ACC112 (cell line): ENCODE data around the gene ARVCF.

ENCODE experiments used
- H2AFZ ChIP-seq: fragments of 200-600 bp; sonication (generic); one replicate; pipeline ENCODE4 v1.6.0; 2017; ENCODE audit warnings: antibody characterized with exemption, low read length; ENCODE audit not compliant: unreplicated experiment
- H3K27ac ChIP-seq: fragments of 200-600 bp; sonication (generic); 2 replicates; pipeline ENCODE4 v1.5.1; 2014; ENCODE audit warnings: low read depth, mild to moderate bottlenecking, antibody characterized with exemption, low read length, moderate library complexity
- H3K27me3 ChIP-seq: fragments of 200-600 bp; sonication (generic); 2 replicates; pipeline ENCODE4 v1.6.1; 2014; ENCODE audit warnings: mild to moderate bottlenecking, antibody characterized with exemption, low read length, moderate library complexity, mixed read lengths; ENCODE audit not compliant: insufficient read depth
- H3K36me3 ChIP-seq: fragments of 200-600 bp; sonication (generic); 2 replicates; pipeline ENCODE4 v1.6.1; 2016; ENCODE audit warnings: mild to moderate bottlenecking, antibody characterized with exemption, low read length, moderate library complexity, mixed read lengths; ENCODE audit not compliant: insufficient read depth
- H3K4me1 ChIP-seq: fragments of 200-600 bp; sonication (generic); one replicate; pipeline ENCODE4 v1.6.1; 2016; ENCODE audit warnings: low read length, mixed read lengths; ENCODE audit not compliant: insufficient read depth, unreplicated experiment, control insufficient read depth
- H3K4me3 ChIP-seq: fragments of 200-600 bp; sonication (generic); 2 replicates; pipeline ENCODE4 v1.5.1; 2014; ENCODE audit warnings: mild to moderate bottlenecking, low read depth, low read length
- H3K79me2 ChIP-seq: fragments of 200-600 bp; sonication (generic); one replicate; pipeline ENCODE4 v1.6.0; 2016; ENCODE audit warnings: low read length; ENCODE audit not compliant: control insufficient read depth, unreplicated experiment, insufficient read depth

ARVCF gene

GRCh38 chr22:20012741-20013331 lies 3.8 kb downstream of the ARVCF start:
- no peaks in the 10 kb centered on the region for H3K4me1 ChIP-seq
- no peaks in the 10 kb centered on the region for H3K79me2 ChIP-seq
- H3K36me3 ChIP-seq = no peaks in the 10 kb centered on the region
- H3K4me3 ChIP-seq = no peak overlapping the region
- peaks cover 24% of the 10 kb centered on the region for H3K27me3 ChIP-seq
- H2AFZ ChIP-seq = no peak overlapping the region
- no peak overlapping the region for H3K27ac ChIP-seq

GRCh38 chr22:20011993-20012740 lies 4.5 kb downstream of the ARVCF start:
- Histone ChIP-seq H3K79me2 (no peaks in the 10 kb centered on the region), H2AFZ (no peak overlapping the region)

GRCh38 chr22:20011123-20011992 lies 5.3 kb downstream of the ARVCF start:
- Histone ChIP-seq H3K27me3 (peaks cover 14% of the 10 kb centered on the region), H3K27ac (no peak overlapping the region), H3K79me2 (no peaks in the 10 kb centered on the region), H3K4me1 (no peaks in the 10 kb centered on the region), H3K36me3 (no peaks in the 10 kb centered on the region), H2AFZ (no peak overlapping the region), H3K4me3 (no peak overlapping the region)

More at GRCh38 chr22:20011993-20012740, 4.5 kb downstream of the ARVCF start:
- Histone ChIP-seq H3K36me3 (no peaks in the 10 kb centered on the region), H3K27me3 (peaks cover 17% of the 10 kb centered on the region), H3K4me1 (no peaks in the 10 kb centered on the region), H3K27ac (no peak overlapping the region), H3K4me3 (no peak overlapping the region)

GRCh38 chr22:20010307-20011122 lies 6.1 kb downstream of the ARVCF start:
- Histone ChIP-seq H3K36me3 (no peaks in the 10 kb centered on the region), H3K27me3 (peaks cover 5% of the 10 kb centered on the region), H3K4me1 (no peaks in the 10 kb centered on the region), H3K79me2 (no peaks in the 10 kb centered on the region), H2AFZ (no peak overlapping the region), H3K4me3 (no peak overlapping the region), H3K27ac (no peak overlapping the region)

- Histone ChIP-seq H3K4me1 (no peaks in the 10 kb centered on the region), H3K27ac (no peak overlapping the region), H3K36me3 (no peaks in the 10 kb centered on the region), H3K79me2 (no peaks in the 10 kb centered on the region), H3K27me3 (no peaks in the 10 kb centered on the region), H2AFZ (no peak overlapping the region), H3K4me3 (no peak overlapping the region)
Observed at GRCh38 chr22:20009582-20010306, 6.9 kb downstream of the ARVCF start.

- Histone ChIP-seq H3K36me3 (no peaks in the 10 kb centered on the region), H3K4me3 (no peak overlapping the region), H3K27ac (no peak overlapping the region), H3K27me3 (no peaks in the 10 kb centered on the region), H3K79me2 (no peaks in the 10 kb centered on the region), H3K4me1 (no peaks in the 10 kb centered on the region), H2AFZ (no peak overlapping the region)
Observed at GRCh38 chr22:20009018-20009491, 7.6 kb downstream of the ARVCF start.

- no peaks in the 10 kb centered on the region for H3K36me3 ChIP-seq
- no peak overlapping the region for H3K27ac ChIP-seq
- no peaks in the 10 kb centered on the region for H3K79me2 ChIP-seq
- no peak overlapping the region for H2AFZ ChIP-seq
- H3K27me3 ChIP-seq = no peaks in the 10 kb centered on the region
- H3K4me3 ChIP-seq = no peak overlapping the region
- H3K4me1 ChIP-seq = no peaks in the 10 kb centered on the region
Observed at GRCh38 chr22:20008221-20008995, 8.2 kb downstream of the ARVCF start.

GRCh38 chr22:20004464-20004863 lies 12.2 kb downstream of the ARVCF start:
- H3K4me1 ChIP-seq = no peaks in the 10 kb centered on the region
- H3K27ac ChIP-seq = no peak overlapping the region
- H3K4me3 ChIP-seq = no peak overlapping the region
- no peaks in the 10 kb centered on the region for H3K27me3 ChIP-seq
- H3K79me2 ChIP-seq = no peaks in the 10 kb centered on the region
- H2AFZ ChIP-seq = no peak overlapping the region
- H3K36me3 ChIP-seq = no peaks in the 10 kb centered on the region

- Histone ChIP-seq H2AFZ (no peak overlapping the region), H3K27me3 (no peaks in the 10 kb centered on the region), H3K36me3 (no peaks in the 10 kb centered on the region), H3K79me2 (no peaks in the 10 kb centered on the region), H3K4me1 (no peaks in the 10 kb centered on the region), H3K4me3 (no peak overlapping the region), H3K27ac (no peak overlapping the region)
Observed at GRCh38 chr22:20003304-20003703, 13.3 kb downstream of the ARVCF start.
